ENCODE results near the gene PSMB5.
A peak's percentile ranks its signal among the peaks of the same experiment; 100 is the strongest.

Gene PSMB5

GRCh38 chr14:22982477-22983245, 52.0 kb downstream of the PSMB5 start, which contains the start of gene AJUBA (continued):
- TF ChIP-seq ZNF510 (tag by site-specific recombination; IDR thresholded peaks at IDR 0.05; ENCODE audit: insufficient replicate concordance) (no peak), MZF1 (tag by site-specific recombination; IDR thresholded peaks at IDR 0.05; ENCODE audit: borderline replicate concordance) (no peak), ZSCAN23 (tag by site-specific recombination; IDR thresholded peaks at IDR 0.05) (peak; percentile 100), ZNF274 (IDR thresholded peaks at IDR 0.05; ENCODE audit: low read length) (no peak), ZNF274 (tag by site-specific recombination; IDR thresholded peaks at IDR 0.05; ENCODE audit: borderline replicate concordance) (no peak), ZNF501 (tag by site-specific recombination; IDR thresholded peaks at IDR 0.05) (peak; percentile 99), ZBTB11 (tag by site-specific recombination; conservative IDR thresholded peaks at IDR 0.05; ENCODE audit: low read depth) (no peak), REST (tag by site-specific recombination; IDR thresholded peaks at IDR 0.05) (peak; percentile 62), ZNF426 (tag by site-specific recombination; IDR thresholded peaks at IDR 0.05) (no peak), ZNF776 (tag by site-specific recombination; IDR thresholded peaks at IDR 0.05; ENCODE audit: borderline replicate concordance) (no peak), KLF1 (tag by site-specific recombination; IDR thresholded peaks at IDR 0.05) (peak; percentile 91), KLF7 (tag by site-specific recombination; IDR thresholded peaks at IDR 0.05; ENCODE audit: borderline replicate concordance) (peak; percentile 97), SALL2 (tag by site-specific recombination; IDR thresholded peaks at IDR 0.05; ENCODE audit: borderline replicate concordance) (peak; percentile 92; the same call in 1 of the 2 replicates), ZNF211 (tag by site-specific recombination; IDR thresholded peaks at IDR 0.05; ENCODE audit: low read depth) (no peak; the same call in 1 of the 2 replicates), GLI2 (tag by site-specific recombination; IDR thresholded peaks at IDR 0.05; ENCODE audit: borderline replicate concordance, low read depth) (no peak), WT1 (tag by site-specific recombination; IDR thresholded peaks at IDR 0.05) (peak; percentile 68)
- TF ChIP-seq, protein P1, sequence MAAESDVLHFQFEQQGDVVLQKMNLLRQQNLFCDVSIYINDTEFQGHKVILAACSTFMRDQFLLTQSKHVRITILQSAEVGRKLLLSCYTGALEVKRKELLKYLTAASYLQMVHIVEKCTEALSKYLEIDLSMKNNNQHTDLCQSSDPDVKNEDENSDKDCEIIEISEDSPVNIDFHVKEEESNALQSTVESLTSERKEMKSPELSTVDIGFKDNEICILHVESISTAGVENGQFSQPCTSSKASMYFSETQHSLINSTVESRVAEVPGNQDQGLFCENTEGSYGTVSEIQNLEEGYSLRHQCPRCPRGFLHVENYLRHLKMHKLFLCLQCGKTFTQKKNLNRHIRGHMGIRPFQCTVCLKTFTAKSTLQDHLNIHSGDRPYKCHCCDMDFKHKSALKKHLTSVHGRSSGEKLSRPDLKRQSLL (tag by site-specific recombination; IDR thresholded peaks at IDR 0.05), result peak; percentile 50; the same call in 1 of the 2 replicates

Data from HEK293 (cell line).